ENCODE results near the gene TAS1R2.
"Not testable (repeated sequence)": the region's sequence is repeated elsewhere in the genome, so short reads cannot be mapped to it uniquely, and the experiment has no call there.

TAS1R2 gene

DNA sequence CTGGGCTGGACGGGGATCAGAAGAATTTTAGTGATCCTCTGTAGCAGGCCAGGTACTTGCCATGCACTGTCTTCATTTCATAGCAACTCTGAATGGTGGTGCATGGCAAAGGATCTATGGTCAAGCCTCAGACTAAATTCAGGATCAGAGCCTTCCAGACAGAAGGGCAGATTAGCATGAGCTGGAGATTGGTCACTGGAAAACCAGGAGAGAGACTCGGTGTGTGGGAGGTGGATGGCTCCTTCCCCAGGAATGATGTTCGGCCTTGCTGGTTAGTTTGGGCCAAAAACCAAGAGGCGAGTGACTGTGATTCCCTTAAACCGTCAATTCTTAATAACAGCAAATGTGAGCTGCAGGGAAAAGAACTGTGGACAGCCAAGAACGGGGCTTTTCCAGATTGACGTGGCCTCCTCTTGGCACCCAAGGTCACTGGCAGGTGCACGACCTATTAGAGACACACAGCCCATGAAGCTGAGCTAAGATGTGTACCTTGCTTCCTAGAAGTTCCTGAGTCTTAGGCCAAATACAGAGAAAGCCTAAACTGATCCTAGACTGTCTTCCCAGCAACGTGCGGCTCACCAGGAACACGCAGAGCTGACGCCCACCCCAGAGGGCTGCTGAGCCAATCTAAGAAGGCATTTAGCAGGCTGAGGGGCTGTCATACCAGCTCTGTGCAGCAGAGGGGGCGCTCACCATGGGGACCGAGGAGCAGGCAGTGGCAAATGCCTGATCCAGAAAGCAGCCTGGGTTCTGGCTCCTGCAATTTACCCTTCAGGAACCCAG is 24.4 kb upstream of the TAS1R2 start:
- peak; percentile 83 for DNase-seq

DNA sequence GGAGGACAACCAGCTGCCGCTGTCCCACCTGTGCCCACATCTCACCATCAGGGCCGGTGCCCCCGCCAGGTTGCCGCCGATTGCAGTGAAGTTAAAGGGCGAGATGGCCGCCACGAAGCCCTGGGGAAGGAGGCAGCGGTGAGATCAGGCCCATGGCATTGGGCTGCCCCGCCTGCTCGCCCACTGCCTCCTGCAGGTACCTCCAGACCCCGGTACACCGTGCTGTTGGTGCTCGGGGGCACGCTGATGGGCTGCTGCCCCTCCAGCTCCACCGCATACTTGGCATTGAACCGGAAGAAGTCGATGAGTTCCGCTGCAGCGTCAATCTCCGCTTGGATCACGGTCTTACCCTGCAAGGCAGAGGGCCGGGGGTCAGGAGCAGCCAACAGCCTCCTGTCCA is 23.6 kb upstream of the TAS1R2 start:
- DNase-seq = no peak

DNA sequence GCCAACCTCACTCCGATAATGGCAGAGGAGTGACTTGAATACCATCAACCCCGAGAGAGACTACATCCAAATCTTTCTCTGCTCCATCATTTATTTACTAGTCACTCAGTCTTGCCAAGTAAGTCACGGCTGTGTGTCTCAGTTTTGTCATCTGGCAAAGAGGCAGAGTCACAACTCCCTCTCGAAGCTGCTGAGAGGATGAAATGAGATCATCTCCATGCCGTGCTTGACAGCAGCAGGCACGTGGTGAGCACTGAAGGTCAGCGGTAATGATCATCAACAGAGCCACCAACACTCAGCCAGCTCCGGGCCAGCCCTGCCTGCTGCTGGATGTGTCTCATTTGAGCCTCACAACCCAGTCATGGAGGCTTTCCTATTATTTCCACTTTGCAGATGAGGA is 23.0 kb upstream of the TAS1R2 start:
- no peak for DNase-seq

DNA sequence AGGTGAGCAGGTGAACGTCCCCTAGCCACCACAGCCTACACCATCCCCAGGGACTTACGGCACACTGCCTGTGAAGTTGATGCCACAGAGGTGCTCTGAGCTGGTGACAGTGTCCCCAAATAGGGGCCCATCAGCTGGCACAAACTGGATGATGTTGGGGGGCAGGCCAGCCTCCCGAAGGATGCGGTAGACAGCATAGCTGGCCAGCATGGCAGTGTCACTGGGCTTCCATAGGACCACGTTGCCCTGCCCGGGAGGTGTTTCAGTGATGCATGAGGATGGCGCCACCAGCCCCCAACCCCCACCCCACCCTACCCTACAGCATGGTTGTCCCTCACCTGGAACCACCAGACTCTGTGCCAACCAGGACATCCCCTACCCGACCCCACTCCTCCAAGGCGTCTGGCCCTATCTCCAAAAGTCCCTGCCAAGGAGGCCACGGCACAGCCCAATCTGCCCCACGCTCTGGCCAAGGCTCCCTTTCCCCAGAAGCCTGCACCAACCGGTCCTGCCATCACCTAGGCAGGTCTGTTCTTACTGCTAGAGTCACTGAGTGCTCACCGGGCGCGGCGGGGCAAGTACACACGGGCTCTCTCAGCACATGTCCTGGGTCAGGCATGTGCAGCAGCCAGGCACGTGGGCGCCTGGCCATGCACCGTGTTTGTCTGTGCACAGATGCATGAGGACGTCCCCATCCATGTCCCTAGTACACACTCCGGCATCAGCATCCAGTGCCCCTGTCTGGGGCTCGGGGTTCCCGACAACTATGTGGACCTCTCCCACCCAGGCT is 22.4 kb upstream of the TAS1R2 start:
- no peak for DNase-seq

DNA sequence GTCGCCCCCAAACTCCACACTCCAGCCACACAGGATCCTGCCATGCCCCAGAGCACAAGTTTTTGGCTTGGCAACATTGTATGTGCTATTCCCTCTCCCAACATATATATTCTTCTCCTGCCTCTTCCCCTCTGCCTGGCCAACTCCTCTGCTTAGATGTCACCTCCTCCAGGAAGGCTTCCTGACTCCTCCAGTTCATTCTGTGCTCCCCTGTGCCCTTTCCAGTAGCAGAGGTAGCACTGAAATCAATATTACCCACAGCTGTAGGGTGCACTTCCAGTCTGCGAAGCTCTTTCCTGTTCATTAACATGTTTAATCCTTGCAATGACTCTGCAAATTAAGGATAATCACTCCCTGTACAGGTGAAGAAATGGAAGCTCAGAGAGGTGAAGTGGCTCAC is 21.7 kb upstream of the TAS1R2 start:
- DNase-seq = no peak

DNA sequence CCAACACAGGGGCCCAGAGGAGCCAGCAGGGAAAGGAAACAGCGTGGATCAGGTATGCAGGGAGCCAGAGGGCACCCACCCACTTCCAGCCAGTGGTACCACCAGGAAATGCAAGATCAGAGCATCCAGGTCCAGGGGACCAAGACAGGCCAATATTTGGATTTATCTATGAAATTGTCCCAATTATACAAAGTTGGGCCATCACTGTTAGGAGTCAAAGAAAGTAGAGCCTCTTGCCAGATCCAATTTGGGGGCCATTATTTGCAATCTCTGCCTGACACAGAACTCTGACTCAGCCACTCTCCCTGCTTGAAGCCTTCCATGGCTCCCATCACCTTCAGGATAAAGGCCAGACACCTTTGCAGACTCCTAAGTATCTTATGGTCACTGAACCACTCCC is 21.1 kb upstream of the TAS1R2 start:
- DNase-seq = no peak

DNA sequence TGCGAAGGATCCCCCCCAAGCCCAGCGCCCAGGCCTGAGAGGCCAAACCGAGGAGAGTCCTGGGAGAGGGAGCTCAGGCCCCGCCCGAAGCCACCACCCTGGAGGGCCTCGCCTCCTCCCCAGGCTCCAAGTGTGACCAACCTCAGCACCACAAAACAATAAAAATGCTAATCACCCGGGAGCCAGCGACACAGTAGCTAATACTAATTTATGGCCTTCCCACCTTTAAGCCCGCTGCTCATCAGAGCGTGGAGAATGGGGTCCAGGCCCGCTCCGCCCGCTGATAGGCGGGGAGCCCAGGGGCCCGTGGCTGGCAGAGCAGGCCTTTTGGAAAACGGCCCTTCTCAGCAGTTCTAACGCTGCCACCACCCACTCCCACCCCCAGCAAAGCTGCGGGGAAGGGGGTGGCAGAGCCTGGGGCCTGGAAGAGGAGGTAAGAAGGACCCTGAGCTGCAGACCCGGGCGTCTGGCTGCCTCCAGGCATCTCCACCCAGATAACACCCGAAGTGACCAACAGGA is 20.4 kb upstream of the TAS1R2 start:
- no peak for DNase-seq

DNA sequence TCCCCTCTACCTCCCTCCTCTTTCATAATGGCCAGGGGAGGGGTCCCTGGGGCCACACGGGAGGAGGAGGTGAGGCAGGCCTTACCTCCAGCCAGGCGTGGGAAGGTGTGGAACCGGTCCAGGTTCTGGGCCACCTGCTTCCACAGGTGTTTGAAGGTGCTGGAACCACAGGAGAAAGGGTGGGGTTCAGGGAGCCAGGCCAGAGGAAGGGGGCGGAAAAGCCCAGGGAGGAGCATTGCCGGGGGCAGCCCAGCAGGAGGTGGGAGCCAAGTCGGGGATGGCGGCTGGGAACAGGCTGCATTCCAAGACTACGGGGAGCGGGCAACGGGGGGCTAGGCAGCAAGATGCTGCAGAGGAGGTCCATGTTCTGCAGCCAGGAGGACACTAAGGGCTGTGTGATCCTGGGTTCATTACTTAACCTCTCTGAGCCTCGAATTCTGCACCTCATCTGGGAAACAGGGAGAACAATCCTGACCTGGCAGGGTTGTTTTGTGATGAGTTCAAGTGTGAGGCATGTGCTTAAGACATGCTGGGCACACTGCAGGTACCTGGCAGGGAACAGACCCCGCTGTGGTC is 19.8 kb upstream of the TAS1R2 start:
- no peak for DNase-seq

DNA sequence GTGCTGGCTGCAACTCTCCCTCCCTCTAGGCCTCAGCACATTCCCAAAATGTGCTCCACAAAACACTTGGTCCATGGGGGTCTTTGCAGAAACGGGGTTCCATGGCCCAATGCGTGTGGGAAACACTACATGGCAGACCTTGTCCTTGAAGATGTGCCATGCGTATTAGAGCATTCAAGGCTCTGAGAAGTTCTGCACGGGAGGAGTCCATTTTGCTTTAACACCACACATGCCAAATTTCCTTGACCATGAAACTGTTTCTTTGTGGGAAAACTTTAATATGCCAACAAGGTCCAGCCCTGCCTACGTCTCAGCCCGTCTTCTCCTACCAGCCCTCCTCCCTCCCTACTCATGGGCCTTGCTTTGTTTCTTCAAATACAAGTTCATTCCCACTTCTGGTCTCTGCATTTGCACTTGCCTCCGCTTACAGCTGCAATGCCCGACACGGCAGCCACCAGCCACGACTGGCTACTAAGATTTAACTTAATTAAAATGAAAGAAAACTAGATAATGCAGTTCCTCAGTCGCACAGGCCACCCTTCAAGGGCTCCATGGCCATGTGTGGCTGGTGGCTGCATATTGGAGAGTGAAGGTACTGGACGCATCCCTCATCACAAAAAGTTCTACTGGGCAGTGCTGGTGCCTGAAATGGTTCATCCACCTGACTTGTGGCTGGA is 19.2 kb upstream of the TAS1R2 start:
- no peak for DNase-seq

DNA sequence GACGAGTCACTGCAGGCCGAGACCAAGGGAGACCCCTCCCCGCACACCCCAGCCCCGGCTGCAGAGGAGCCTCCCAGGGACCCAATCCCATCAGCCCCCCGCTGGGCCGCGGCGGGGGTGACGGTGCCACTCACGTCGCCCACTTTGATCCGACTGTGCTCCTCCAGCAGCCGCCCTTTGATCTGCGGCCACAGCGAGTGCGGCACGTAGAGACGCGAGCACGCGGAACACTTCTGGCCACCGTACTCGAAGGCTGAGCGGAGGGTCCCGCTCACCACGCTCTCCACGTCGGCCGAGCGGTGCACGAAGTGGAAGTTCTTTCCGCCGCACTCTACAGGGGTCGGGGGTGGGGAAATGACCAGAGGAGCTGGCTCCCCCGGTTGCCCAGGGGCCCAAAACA is 17.8 kb upstream of the TAS1R2 start:
- DNase-seq = no peak

DNA sequence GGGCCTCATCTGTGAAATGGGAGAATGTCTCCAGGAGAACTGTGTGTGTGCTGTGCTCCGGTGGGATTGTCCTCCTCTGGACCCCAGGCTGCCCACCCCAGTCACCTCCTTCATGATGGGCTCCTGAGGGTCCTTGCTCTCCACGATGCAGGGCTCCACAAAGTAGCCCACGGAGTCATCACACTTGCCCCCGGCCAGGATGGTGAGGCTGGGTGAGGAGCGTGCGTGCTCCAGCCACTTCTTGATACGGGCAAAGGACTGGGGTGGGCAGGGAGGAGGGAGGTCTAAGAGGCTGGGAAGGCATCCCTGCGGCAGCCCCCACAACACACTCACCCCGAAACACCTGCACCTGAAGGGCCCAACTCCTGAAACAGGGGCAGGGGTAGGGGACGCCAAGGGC is 16.8 kb upstream of the TAS1R2 start:
- DNase-seq = no peak

DNA sequence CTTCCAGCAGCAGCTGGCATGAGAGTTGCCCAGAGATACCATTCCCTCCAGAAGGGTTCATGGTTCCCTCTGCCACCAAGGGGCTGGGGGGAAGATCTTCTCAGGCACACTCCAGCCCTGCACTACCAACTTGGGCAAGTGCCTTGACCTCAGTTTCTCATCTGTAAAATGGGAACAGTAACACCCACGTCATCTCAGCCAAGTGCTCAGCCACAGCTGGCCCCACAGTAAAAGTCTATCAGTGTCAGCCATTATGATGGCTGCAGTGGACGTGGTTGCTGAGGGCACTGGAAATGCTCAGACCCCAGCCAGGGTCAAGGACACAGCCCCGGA is 16.3 kb upstream of the TAS1R2 start:
- no peak for DNase-seq

DNA sequence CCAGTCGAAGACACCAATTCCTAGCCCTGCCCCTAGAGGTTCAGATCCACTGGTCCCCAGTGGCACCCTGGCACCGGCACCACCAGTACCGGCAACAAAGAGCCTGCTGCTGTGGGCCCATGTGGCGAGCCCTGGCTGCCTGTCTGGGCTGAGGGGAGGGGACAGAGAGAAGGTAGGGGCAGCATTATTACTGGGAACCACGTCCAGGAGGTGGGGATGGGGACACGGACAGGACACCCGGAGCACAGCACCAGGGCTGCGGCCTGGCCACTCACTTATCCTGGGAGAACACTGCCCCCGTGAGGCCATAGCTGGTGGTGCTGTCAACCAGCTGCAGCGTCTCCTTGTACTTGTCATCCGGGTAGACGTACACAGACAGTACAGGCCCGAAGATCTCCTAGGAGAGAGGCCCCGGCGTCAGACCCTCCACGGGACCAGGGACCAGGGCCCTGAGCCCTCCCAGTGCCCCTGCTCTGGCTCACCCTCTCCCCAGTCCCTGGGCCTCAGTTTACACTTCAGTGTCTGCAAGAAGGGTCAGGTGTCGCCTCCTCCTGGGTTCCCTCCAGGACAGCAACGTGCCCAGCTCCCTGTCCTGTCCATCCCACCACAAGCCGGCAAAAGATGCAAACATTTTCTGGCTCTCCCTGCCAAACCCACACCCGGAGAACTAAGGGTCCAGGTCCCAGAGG is 15.8 kb upstream of the TAS1R2 start:
- peak; percentile 88 for DNase-seq

DNA sequence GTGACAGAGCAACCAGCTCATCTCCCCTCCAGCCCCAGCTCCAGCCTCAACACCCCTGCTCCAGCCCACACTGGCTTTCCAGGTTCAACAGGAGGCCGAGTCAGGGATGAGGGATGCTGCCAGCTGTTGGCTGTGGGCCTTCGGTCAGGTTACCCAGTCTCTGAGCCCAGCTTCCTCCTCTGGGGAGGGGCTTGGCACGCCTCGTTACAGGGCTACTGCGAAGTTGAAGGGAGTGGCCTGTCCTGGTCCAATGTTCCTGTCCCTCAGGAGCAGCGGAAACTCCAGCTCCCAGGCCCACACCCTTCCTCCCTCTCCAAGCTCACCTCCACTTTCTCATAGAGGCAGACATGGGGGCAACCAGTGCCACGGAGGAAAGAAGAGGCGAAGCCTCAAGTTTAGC is 15.1 kb upstream of the TAS1R2 start:
- DNase-seq = no peak

DNA sequence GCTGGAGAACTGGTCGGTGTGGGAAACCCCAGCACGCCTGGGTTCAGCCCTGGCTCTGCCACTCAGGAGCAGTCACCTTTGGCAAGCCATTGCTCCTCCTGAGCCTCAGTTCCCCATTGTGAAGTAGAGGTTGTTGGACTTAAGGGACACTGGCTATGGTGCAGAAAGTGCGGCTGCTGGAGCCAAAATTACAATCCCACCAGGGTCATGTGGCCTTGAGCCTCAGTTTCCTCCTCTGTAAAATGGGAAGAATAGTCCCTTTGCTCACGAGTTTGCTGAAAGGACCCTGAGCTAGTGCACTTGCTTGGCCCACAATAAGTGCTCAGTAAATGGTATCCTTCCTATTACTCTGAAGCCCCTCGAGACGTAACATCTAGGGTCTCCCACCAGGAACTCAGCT is 14.6 kb upstream of the TAS1R2 start:
- DNase-seq = no peak

DNA sequence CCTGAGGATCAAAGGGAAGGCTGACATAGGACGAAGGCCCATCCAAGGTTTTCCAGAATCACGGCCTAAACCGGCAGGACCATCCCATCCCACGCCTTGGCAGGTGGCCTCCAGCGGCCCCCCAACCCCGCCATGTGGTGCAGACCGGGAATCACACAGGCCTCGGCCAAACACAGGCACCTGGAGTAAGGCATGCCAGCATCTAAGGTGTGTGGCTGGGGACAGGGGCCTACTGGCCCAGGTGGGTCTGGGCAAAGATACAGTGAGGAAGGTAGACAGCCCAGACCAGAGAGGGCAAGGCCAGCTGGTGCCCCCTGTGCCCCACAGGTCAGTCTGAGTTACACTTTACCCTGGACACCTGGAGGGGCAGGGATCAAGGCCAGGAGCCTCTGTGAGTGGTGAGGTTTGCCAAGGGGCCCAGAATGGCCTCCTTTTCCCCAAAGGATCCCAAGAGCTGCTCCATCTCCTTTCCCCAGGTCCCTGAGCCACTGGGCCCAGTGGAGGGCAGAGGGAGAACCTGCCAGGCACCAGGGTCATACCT is 12.7 kb upstream of the TAS1R2 start:
- DNase-seq = no peak

DNA sequence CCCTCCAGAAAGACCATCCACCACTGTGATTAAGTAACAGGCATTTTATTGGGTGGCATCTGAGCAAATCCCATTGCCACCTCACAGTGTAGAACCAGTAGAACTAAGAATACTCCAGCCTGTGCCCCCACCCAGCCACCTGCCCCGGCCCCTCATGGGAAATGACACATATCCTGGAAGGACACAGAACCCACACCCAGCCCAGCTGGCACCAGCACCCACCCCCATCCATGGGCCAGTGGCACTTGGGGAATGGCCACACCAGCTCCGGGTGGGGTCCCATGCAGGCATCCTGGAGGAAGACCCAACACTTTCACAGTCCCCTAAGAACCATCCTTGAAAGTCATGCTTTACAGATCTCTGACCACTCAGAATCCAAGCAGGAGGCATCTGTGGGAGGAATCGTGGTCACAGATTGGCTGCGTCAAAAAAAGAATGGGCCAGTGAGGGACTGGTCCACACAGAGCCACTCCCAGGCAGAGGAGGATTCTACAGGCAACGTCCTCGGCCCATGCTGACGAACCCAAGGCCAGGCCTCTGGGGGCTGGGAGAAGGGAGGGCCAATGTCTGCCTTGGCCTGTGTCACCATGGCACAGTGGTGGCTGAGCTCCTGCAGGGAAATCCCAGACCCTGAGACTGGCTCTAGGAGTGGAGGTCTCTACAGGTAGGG is 12.1 kb upstream of the TAS1R2 start:
- DNase-seq = no peak

DNA sequence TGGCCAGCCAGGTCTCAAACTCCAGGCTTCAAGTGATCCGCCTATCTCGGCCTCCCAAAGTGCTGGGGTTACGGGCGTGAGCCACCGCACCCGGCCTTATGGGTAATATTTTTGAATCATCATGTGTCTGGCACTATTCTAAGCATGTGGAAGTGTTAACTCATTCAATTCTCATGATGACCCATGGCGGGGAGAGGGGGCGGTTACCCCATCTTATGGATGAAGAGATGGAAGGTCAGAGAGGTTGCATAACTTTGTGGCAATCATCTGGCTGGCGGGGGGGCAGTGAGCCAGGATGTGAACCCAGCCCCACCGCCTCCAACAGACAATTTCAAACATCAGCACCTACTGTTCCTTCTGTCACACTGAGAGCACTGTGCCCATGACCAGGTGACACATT is 11.5 kb upstream of the TAS1R2 start:
- DNase-seq = no peak

DNA sequence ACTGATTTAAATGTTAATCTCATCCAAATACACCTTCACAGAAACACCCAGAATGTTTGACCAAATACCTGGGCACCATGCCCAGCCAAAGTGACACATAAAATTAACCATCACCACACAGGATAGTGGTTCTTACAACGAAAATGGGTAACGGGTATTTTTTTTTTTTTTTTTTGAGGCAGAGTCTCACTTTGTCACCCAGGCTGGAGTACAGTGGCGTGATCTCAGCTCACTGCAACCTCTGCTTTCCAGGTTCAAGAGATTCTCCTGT is 11.1 kb upstream of the TAS1R2 start:
- DNase-seq = not testable (repeated sequence)

DNA sequence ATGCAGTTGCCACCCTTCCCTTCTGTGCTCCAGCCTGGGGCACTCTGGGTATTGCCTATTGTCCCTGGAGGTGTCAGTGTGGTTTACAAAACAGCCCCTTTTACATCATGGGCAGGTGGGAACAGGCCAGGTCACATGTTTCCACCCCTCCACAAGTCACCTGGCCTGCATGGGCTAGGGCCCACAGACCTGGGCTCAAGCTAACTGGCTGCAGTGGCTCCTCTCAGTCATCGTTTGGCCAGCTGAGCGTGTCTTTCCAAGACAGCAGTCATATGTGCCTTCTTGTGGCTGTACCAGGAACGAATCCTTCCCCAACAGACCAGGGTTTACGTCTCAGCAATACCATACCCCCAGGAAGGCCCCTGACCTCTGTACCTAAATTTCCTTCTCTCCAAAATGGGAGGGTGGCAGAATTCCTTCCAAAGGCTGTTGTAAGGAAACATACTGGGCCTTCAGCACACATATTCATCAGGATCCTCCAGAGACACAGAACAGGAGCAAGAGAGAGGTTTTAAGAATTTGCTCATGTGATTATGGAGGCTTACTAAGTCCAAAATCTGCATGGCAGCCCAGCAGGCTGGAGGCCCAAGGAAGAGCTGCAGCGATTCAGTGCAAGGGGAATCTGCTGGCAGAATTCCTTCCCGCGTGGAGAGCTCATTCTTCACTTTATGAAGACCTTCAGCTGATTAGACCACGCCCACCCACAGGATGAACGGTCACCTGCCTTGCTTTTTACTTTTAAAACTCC is 10.6 kb upstream of the TAS1R2 start:
- no peak for DNase-seq

DNA sequence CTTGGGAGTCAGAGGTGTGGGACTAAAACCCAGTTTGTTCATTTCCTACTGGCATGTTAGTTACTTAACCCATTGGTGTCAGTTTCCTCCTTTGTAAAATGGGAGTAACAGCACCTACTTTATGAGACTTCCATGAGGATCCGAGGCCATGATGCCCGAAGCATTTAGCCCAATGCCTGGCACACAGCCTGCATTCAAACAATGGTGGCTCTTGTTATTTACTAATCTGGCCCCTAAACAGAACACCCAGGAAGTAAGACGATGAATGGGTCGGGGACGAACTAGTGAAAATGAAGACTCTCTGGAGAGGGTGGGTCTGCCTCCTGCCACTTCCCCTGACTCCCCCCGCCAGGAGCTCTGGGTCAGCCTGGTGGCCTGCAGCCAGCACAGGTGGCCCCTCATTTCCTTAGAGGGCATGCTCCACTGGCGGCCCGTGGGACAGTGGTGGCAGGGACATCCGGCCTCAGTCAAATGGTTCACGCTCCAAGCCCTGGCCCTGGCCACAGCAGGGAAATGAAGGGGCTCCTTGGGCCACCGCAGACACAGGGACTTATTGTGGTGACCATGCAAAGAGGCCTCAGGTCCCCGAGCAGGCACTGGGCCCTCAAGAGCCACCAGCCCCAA is 9.5 kb upstream of the TAS1R2 start:
- DNase-seq = no peak

All from activated CD4-positive, alpha-beta T cell treated with anti-CD3 and anti-CD28 coated beads for 48 hours (primary cell).